SK-N-MC (cell line): ENCODE results near the gene GTF3A.

Experiments used
- EZH2 ChIP-seq: fragments of 200-600 bp; sonication (generic); IDR thresholded peaks from one replicate; pipeline ENCODE4 v1.6.1; 2017; ENCODE audit warnings: antibody characterized with exemption
- POLR2AphosphoS5 ChIP-seq: IDR thresholded peaks from 2 replicates; pipeline ENCODE4 v1.6.1; 2012; ENCODE audit warnings: mild to moderate bottlenecking, low read depth, low read length, borderline replicate concordance

- TF ChIP-seq POLR2AphosphoS5: no peak
- no peak for TF ChIP-seq EZH2
Observed at GRCh38 chr13:27481766-27482165, 57.3 kb downstream of the GTF3A start.
